ENCODE results near the gene ATF3. TPM values are rescaled to one million over a fixed set of nuclear protein-coding genes. Genes with fewer than 3 reads are reported as not detected.

ATF3 gene
- total RNA-seq, 1 donor from 2014 or later, result 1.8 TPM

DNA sequence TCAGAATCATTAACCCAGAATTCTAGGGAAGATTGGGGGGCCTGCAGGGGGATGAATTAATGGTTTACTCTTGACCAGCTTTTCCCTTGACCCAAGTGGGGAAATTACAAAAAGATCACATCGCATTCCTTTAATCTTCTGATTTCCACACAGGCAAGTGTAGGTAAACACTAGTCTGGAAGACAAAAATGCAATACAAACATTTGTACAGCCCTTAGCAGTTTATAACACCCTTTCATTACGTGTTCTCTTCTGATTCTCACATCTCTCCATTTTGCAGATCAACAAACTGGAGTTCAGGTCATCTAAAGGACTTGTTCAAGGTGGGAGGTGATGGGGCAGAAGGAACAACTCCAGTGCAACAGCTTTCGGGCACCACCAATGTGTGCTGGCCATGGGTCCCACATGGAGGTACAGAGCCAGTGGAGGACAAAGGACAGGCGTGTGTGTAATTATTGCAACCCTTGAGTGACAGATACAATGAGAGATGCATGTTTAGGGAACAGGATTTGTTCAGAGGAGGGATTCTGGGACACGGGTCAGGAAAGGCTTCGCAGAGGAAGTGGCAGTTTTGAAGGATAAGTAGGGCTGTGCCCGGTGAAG, 20.4 kb downstream of the ATF3 start:
- Mint-ChIP-seq H3K27me3 (ENCODE audit: unreplicated experiment) (peaks cover 1% of the 10 kb centered on the region), H3K4me3 (ENCODE audit: unreplicated experiment) (no peak overlapping the region)
- TF ChIP-seq, protein P1, sequence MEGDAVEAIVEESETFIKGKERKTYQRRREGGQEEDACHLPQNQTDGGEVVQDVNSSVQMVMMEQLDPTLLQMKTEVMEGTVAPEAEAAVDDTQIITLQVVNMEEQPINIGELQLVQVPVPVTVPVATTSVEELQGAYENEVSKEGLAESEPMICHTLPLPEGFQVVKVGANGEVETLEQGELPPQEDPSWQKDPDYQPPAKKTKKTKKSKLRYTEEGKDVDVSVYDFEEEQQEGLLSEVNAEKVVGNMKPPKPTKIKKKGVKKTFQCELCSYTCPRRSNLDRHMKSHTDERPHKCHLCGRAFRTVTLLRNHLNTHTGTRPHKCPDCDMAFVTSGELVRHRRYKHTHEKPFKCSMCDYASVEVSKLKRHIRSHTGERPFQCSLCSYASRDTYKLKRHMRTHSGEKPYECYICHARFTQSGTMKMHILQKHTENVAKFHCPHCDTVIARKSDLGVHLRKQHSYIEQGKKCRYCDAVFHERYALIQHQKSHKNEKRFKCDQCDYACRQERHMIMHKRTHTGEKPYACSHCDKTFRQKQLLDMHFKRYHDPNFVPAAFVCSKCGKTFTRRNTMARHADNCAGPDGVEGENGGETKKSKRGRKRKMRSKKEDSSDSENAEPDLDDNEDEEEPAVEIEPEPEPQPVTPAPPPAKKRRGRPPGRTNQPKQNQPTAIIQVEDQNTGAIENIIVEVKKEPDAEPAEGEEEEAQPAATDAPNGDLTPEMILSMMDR (IDR thresholded peaks at IDR 0.05; ENCODE audit: unreplicated experiment), result no peak

DNA sequence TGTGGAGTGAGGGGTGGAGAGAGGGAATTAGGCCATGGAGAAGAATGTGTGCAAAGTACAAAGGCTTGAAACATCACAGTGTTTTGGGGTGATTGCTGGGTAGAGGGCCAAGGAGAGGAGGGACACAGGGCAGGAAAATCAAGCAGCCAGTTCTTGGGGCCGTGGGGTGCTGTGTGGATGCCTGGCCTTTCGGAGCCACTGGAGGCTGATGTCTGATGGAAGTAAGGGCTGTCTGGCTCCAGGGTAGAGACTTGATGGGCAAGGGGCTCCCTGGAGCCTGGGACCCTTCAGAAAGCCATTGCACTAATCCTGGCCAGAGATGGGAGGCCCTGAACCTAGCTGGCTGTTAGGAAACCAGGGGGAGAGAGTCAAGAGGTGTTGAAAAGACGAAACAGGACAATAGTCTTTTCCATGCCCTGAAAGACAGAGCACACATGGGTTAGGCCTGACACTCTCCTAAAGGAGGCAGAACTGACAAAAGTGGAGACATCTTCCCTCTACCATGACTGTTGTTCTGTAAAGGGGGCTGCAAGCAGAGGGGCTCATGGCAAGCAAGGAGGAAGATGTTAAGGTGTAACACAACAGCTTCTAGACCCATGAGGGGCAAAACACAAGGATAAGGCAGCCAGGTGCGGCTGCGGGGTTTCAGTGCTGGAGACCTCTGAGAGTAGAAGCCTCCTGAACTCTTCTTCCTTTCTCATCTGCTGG, 21.0 kb downstream of the ATF3 start:
- Mint-ChIP-seq H3K4me1 (ENCODE audit: unreplicated experiment) (no peaks in the 10 kb centered on the region), H3K36me3 (ENCODE audit: low read depth, unreplicated experiment) (peaks cover 4% of the 10 kb centered on the region)

More for the DNA sequence above, 20.4 kb downstream of the ATF3 start:
- DNase-seq (ENCODE audit: low spot score), result no peak
- Mint-ChIP-seq H3K36me3 (ENCODE audit: low read depth, unreplicated experiment) (no peaks in the 10 kb centered on the region), H3K4me1 (ENCODE audit: unreplicated experiment) (no peaks in the 10 kb centered on the region), H3K27ac (ENCODE audit: unreplicated experiment) (no peak overlapping the region), H3K9me3 (ENCODE audit: unreplicated experiment) (no peaks in the 10 kb centered on the region)

DNA sequence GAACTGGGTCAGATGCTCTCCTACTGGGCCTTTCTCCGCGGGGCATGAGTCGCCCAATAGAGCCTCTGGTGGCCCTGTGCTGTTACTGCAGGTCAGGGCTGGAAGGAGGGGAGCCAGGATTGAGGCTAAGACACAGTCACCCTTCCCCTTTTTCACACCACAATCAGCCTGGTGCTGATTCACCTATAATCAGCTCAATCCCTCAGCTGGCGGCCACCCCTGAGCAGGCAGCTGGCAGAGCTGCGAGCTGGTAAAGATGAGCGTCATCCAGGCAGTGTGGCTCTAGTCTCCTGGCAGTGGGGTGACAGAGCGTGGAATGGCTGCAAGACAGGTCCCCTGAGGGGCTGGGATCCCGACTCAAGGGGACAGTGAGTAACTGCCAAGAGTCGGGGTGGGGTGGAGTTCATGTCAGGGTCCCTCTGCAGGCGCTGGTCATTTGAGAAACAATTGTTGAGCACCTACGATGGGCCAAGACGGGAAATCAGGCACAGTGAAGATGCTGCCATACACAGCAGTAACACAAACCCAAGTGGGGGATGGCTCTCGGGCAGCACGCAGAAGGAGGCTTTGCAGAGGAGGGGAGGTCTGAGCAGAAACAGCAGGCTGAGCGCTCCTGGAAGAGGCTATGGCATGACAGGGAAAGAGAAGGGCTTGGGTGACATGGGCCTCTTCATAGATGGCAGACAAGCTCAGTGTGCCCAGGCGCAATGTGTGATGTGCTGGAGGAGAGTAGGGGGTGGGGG, 21.8 kb downstream of the ATF3 start:
- TF ChIP-seq, protein P1 (IDR thresholded peaks at IDR 0.05; ENCODE audit: unreplicated experiment), result peak; percentile 77
- Mint-ChIP-seq H3K27me3 (ENCODE audit: unreplicated experiment) (peaks cover 1% of the 10 kb centered on the region), H3K4me3 (ENCODE audit: unreplicated experiment) (no peak overlapping the region), H3K27ac (ENCODE audit: unreplicated experiment) (no peak overlapping the region), H3K4me1 (ENCODE audit: unreplicated experiment) (no peaks in the 10 kb centered on the region), H3K36me3 (ENCODE audit: low read depth, unreplicated experiment) (peaks cover 4% of the 10 kb centered on the region), H3K9me3 (ENCODE audit: unreplicated experiment) (no peaks in the 10 kb centered on the region)
- DNase-seq (ENCODE audit: low spot score), result peak; percentile 65

More for the DNA sequence above, 21.0 kb downstream of the ATF3 start:
- Mint-ChIP-seq H3K27me3 (ENCODE audit: unreplicated experiment) (peaks cover 1% of the 10 kb centered on the region), H3K27ac (ENCODE audit: unreplicated experiment) (no peak overlapping the region), H3K4me3 (ENCODE audit: unreplicated experiment) (no peak overlapping the region), H3K9me3 (ENCODE audit: unreplicated experiment) (no peaks in the 10 kb centered on the region)
- DNase-seq (ENCODE audit: low spot score), result no peak
- TF ChIP-seq, protein P1 (IDR thresholded peaks at IDR 0.05; ENCODE audit: unreplicated experiment), result no peak

DNA sequence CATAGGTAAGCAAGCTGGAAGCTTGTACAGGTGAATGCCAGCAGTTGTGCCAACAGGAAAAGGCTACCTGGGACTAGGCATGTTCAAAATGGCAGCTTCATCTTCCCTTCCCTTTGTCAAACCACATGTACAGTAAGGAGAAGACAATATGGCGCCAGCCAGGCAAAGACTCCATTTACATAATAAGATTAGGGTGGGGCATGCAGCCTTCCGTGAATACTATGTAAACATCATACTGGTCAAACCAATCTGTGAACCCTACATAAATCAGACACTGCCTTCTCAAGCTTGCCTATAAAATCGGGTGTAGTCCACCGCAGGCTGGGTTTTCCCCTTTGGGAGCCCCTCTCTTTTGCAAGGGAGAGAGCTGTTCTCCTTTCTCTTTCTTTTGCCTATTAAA, 24.6 kb downstream of the ATF3 start:
- Mint-ChIP-seq H3K27me3 (ENCODE audit: unreplicated experiment) (peaks cover 4% of the 10 kb centered on the region), H3K4me3 (ENCODE audit: unreplicated experiment) (no peak overlapping the region), H3K36me3 (ENCODE audit: low read depth, unreplicated experiment) (peaks cover 4% of the 10 kb centered on the region), H3K4me1 (ENCODE audit: unreplicated experiment) (peaks cover 13% of the 10 kb centered on the region), H3K9me3 (ENCODE audit: unreplicated experiment) (no peaks in the 10 kb centered on the region), H3K27ac (ENCODE audit: unreplicated experiment) (no peak overlapping the region)
- DNase-seq (ENCODE audit: low spot score), result no peak
- TF ChIP-seq, protein P1 (IDR thresholded peaks at IDR 0.05; ENCODE audit: unreplicated experiment), result no peak
